ENCODE measurements around the gene GALNT2. TPM values are rescaled to one million over a fixed set of nuclear protein-coding genes. Genes with fewer than 3 reads are reported as not detected.

Gene GALNT2
- polyA plus RNA-seq, 1 of the 3 experiments (the other 2 are of a cell fraction), result 118 TPM

GRCh38 chr1:230273141-230273710, 206.2 kb downstream of the GALNT2 start:
- H3K27me3 ChIP-seq (ENCODE audit: insufficient read depth), result no peaks in the 10 kb centered on the region
- POLR2A ChIA-PET, result no interaction called here
- no peaks in the 10 kb centered on the region for H4K20me1 ChIP-seq (ENCODE audit: insufficient read depth)
- peaks cover 28 to 42% of the 10 kb centered on the region in 2 experiments for H3K36me3 ChIP-seq (replicated peaks in 1 of 2; ENCODE audit: control insufficient read depth in 1 of 2, insufficient read depth in 2 of 2, low read length in 1 of 2)
- CTCF ChIA-PET, result interaction anchor here (1.3 kb wide), 1 partner anchor 29 kb away, joined by 3 read pairs; no protein-coding TSS in a partner anchor
- 89% methylated on average over 7 of the region's 7 CpGs for WGBS (ENCODE audit: low lambda C conversion rate)
- no peak overlapping the region for H3K9ac ChIP-seq
- H3K9me3 ChIP-seq, result no peaks in the 10 kb centered on the region
- no peaks in the 10 kb centered on the region for H3K9me2 ChIP-seq
- H3K27ac ChIP-seq (ENCODE audit: low read depth in 2 of 2, low read length in 1 of 2), result no peak overlapping the region; a peak in 1 of 4 replicates
- H3K4me2 ChIP-seq, result no peak overlapping the region
- no peak for TF ChIP-seq USF1 (IDR thresholded peaks at IDR 0.05; ENCODE audit: borderline replicate concordance, low read depth)
- TF ChIP-seq SIN3A (IDR thresholded peaks at IDR 0.05; ENCODE audit: borderline replicate concordance, low read depth, low read length), result no peak
- TF ChIP-seq, protein P1, sequence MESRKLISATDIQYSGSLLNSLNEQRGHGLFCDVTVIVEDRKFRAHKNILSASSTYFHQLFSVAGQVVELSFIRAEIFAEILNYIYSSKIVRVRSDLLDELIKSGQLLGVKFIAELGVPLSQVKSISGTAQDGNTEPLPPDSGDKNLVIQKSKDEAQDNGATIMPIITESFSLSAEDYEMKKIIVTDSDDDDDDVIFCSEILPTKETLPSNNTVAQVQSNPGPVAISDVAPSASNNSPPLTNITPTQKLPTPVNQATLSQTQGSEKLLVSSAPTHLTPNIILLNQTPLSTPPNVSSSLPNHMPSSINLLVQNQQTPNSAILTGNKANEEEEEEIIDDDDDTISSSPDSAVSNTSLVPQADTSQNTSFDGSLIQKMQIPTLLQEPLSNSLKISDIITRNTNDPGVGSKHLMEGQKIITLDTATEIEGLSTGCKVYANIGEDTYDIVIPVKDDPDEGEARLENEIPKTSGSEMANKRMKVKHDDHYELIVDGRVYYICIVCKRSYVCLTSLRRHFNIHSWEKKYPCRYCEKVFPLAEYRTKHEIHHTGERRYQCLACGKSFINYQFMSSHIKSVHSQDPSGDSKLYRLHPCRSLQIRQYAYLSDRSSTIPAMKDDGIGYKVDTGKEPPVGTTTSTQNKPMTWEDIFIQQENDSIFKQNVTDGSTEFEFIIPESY (IDR thresholded peaks at IDR 0.05; ENCODE audit: borderline replicate concordance, low read depth), result no peak
- TF ChIP-seq, protein P2, sequence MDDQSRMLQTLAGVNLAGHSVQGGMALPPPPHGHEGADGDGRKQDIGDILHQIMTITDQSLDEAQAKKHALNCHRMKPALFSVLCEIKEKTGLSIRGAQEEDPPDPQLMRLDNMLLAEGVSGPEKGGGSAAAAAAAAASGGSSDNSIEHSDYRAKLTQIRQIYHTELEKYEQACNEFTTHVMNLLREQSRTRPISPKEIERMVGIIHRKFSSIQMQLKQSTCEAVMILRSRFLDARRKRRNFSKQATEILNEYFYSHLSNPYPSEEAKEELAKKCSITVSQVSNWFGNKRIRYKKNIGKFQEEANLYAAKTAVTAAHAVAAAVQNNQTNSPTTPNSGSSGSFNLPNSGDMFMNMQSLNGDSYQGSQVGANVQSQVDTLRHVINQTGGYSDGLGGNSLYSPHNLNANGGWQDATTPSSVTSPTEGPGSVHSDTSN (IDR thresholded peaks at IDR 0.05), result no peak
- TF ChIP-seq GATA2 (CRISPR knock-in tag; IDR thresholded peaks at IDR 0.05), result no peak
- TF ChIP-seq RFX5 (IDR thresholded peaks at IDR 0.05; ENCODE audit: low read length), result no peak
- TF ChIP-seq USF2 (IDR thresholded peaks at IDR 0.05; ENCODE audit: borderline replicate concordance, low read depth, low read length), result no peak
- TF ChIP-seq, protein P3, sequence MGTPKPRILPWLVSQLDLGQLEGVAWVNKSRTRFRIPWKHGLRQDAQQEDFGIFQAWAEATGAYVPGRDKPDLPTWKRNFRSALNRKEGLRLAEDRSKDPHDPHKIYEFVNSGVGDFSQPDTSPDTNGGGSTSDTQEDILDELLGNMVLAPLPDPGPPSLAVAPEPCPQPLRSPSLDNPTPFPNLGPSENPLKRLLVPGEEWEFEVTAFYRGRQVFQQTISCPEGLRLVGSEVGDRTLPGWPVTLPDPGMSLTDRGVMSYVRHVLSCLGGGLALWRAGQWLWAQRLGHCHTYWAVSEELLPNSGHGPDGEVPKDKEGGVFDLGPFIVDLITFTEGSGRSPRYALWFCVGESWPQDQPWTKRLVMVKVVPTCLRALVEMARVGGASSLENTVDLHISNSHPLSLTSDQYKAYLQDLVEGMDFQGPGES (IDR thresholded peaks at IDR 0.05; ENCODE audit: low read depth, low read length), result no peak
- TF ChIP-seq TAF1 (IDR thresholded peaks at IDR 0.05; ENCODE audit: borderline replicate concordance, low read depth, low read length), result no peak
- no peak for TF ChIP-seq CHD2 (IDR thresholded peaks at IDR 0.05; ENCODE audit: low read length, partially characterized antibody)
- TF ChIP-seq FOXM1 (IDR thresholded peaks at IDR 0.05; ENCODE audit: low read depth), result no peak
- no peak for TF ChIP-seq MEF2A (IDR thresholded peaks at IDR 0.05; ENCODE audit: borderline replicate concordance, low read depth)
- no peak for TF ChIP-seq EP300 (IDR thresholded peaks at IDR 0.05; ENCODE audit: borderline replicate concordance in 1 of 2, low read depth in 1 of 2, low read length in 1 of 2)
- TF ChIP-seq NRF1 (IDR thresholded peaks at IDR 0.05; ENCODE audit: low read depth, low read length), result no peak
- H3F3A ChIP-seq (replicated peaks; ENCODE audit: insufficient read depth), result peaks cover 20% of the 10 kb centered on the region
- no peak for DNase-seq
- H3K4me3 ChIP-seq (ENCODE audit: low read depth in 2 of 2, low read length in 1 of 2), result no peak overlapping the region
- H2AFZ ChIP-seq (ENCODE audit: low read depth), result no peak overlapping the region
- no peaks in the 10 kb centered on the region for H3K79me2 ChIP-seq (ENCODE audit: insufficient read depth)
- H3K4me1 ChIP-seq (ENCODE audit: control insufficient read depth in 1 of 2, insufficient read depth in 2 of 2, low read depth in 1 of 2, low read length in 1 of 2), result peaks cover 9 to 37% of the 10 kb centered on the region in 2 experiments; a peak in 3 of 4 replicates
